ENCODE data around the gene CYP46A1. TPM values are rescaled to one million over a fixed set of nuclear protein-coding genes. Genes with fewer than 3 reads are reported as not detected.

Gene CYP46A1
- total and polyA plus RNA-seq, 2 experiments from 2014 or later, result 0.22 to 0.29 TPM

- Histone ChIP-seq H3K36me3 (ENCODE audit: low read depth) (no peaks in the 10 kb centered on the region), H3K9me2 (ENCODE audit: insufficient read depth) (no peaks in the 10 kb centered on the region), H3K27ac (no peak overlapping the region), H2AFZ (no peak overlapping the region), H3K9ac (no peak overlapping the region), H3K4me2 (ENCODE audit: unreplicated experiment) (no peak overlapping the region), H3K4me1 (ENCODE audit: insufficient read depth) (no peaks in the 10 kb centered on the region; the same call in 1 of the 2 replicates), H3K4me3 (no peak overlapping the region), H3K9me3 (ENCODE audit: low read depth) (no peaks in the 10 kb centered on the region), H3K27me3 (replicated peaks; ENCODE audit: insufficient read depth) (no peaks in the 10 kb centered on the region), H4K20me1 (ENCODE audit: insufficient read depth) (no peaks in the 10 kb centered on the region), H3K79me2 (ENCODE audit: insufficient read depth) (no peaks in the 10 kb centered on the region), H3F3A (ENCODE audit: insufficient read depth) (no peaks in the 10 kb centered on the region)
- no peak for TF ChIP-seq EZH2phosphoT487 (IDR thresholded peaks at IDR 0.05; ENCODE audit: insufficient read depth, low read depth)
- TF ChIP-seq EZH2 (IDR thresholded peaks at IDR 0.05; ENCODE audit: insufficient read depth, poor library complexity, severe bottlenecking), result no peak
- no peak for DNase-seq
- WGBS, 2 experiments (ENCODE audit: low coverage in 1 of 2, low lambda C conversion rate in 2 of 2, missing lambda C conversion rate in 2 of 2), result 78 to 80% methylated on average over 25 to 26 of the region's 26 CpGs
- in situ Hi-C loops (cut with MboI), result no loop called here
Measured at GRCh38 chr14:99733540-99734405, 49.7 kb downstream of the CYP46A1 start.

- no peaks in the 10 kb centered on the region for H3K27me3 ChIP-seq (replicated peaks; ENCODE audit: insufficient read depth)
- H3K36me3 ChIP-seq (ENCODE audit: low read depth), result no peaks in the 10 kb centered on the region
- H3K4me2 ChIP-seq (ENCODE audit: unreplicated experiment), result no peak overlapping the region
- no peaks in the 10 kb centered on the region; the same call in 1 of the 2 replicates for H3K4me1 ChIP-seq (ENCODE audit: insufficient read depth)
- TF ChIP-seq EZH2phosphoT487 (IDR thresholded peaks at IDR 0.05; ENCODE audit: insufficient read depth, low read depth) (no peak), EZH2 (IDR thresholded peaks at IDR 0.05; ENCODE audit: insufficient read depth, poor library complexity, severe bottlenecking) (no peak)
- H3K9me3 ChIP-seq (ENCODE audit: low read depth), result no peaks in the 10 kb centered on the region
- no peak for DNase-seq
- H3K9ac ChIP-seq, result no peak overlapping the region
- no peaks in the 10 kb centered on the region for H3K9me2 ChIP-seq (ENCODE audit: insufficient read depth)
- H3K27ac ChIP-seq, result no peak overlapping the region
- H3K79me2 ChIP-seq (ENCODE audit: insufficient read depth), result no peaks in the 10 kb centered on the region
- H2AFZ ChIP-seq, result no peak overlapping the region
- no peaks in the 10 kb centered on the region for H3F3A ChIP-seq (ENCODE audit: insufficient read depth)
- no peaks in the 10 kb centered on the region for H4K20me1 ChIP-seq (ENCODE audit: insufficient read depth)
- in situ Hi-C loops (cut with MboI), result no loop called here
- 77 to 84% methylated on average over 16 to 18 of the region's 18 CpGs for WGBS, 2 experiments (ENCODE audit: low coverage in 1 of 2, low lambda C conversion rate in 2 of 2, missing lambda C conversion rate in 2 of 2)
- no peak overlapping the region for H3K4me3 ChIP-seq
Measured at GRCh38 chr14:99734406-99735051, 50.4 kb downstream of the CYP46A1 start.

- Histone ChIP-seq H3K9ac (no peak overlapping the region), H3K27me3 (replicated peaks; ENCODE audit: insufficient read depth) (no peaks in the 10 kb centered on the region), H3K4me1 (ENCODE audit: insufficient read depth) (no peaks in the 10 kb centered on the region; the same call in 1 of the 2 replicates), H3K4me2 (ENCODE audit: unreplicated experiment) (no peak overlapping the region), H4K20me1 (ENCODE audit: insufficient read depth) (no peaks in the 10 kb centered on the region), H3F3A (ENCODE audit: insufficient read depth) (no peaks in the 10 kb centered on the region), H3K9me3 (ENCODE audit: low read depth) (no peaks in the 10 kb centered on the region), H3K9me2 (ENCODE audit: insufficient read depth) (no peaks in the 10 kb centered on the region), H3K79me2 (ENCODE audit: insufficient read depth) (no peaks in the 10 kb centered on the region), H3K36me3 (ENCODE audit: low read depth) (no peaks in the 10 kb centered on the region), H3K27ac (no peak overlapping the region), H2AFZ (no peak overlapping the region), H3K4me3 (no peak overlapping the region)
- in situ Hi-C loops (cut with MboI), result no loop called here
- no peak for DNase-seq
- 89 to 90% methylated on average over 13 of the region's 13 CpGs for WGBS, 2 experiments (ENCODE audit: low coverage in 1 of 2, low lambda C conversion rate in 2 of 2, missing lambda C conversion rate in 2 of 2)
- TF ChIP-seq EZH2phosphoT487 (IDR thresholded peaks at IDR 0.05; ENCODE audit: insufficient read depth, low read depth) (no peak), EZH2 (IDR thresholded peaks at IDR 0.05; ENCODE audit: insufficient read depth, poor library complexity, severe bottlenecking) (no peak)
Measured at GRCh38 chr14:99735189-99736135, 51.4 kb downstream of the CYP46A1 start.

All from GM23248 (cell line).